ENCODE data around the gene HOXB9.

HOXB9 gene

DNA sequence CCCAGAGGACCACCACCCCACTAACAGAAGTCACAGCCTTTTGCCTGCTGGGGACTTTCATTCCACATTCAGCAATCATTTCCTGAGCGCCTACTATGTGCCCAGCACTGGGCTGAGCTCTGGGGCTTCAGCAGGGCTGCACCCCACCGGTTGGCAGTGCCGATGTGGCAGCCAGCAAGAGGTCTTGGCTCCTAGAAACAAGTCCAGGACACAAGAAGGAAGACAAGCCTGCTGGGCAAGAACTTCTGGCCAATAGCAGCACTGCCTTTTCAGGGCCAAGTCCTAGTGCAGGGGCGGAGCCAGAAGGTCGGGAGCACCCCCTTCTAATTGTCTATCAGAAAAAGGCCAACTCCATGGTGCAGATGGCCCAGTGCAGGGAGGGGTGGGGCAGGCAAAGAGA, 13.0 kb upstream of the HOXB9 start:
- DNase-seq, result no peak

DNA sequence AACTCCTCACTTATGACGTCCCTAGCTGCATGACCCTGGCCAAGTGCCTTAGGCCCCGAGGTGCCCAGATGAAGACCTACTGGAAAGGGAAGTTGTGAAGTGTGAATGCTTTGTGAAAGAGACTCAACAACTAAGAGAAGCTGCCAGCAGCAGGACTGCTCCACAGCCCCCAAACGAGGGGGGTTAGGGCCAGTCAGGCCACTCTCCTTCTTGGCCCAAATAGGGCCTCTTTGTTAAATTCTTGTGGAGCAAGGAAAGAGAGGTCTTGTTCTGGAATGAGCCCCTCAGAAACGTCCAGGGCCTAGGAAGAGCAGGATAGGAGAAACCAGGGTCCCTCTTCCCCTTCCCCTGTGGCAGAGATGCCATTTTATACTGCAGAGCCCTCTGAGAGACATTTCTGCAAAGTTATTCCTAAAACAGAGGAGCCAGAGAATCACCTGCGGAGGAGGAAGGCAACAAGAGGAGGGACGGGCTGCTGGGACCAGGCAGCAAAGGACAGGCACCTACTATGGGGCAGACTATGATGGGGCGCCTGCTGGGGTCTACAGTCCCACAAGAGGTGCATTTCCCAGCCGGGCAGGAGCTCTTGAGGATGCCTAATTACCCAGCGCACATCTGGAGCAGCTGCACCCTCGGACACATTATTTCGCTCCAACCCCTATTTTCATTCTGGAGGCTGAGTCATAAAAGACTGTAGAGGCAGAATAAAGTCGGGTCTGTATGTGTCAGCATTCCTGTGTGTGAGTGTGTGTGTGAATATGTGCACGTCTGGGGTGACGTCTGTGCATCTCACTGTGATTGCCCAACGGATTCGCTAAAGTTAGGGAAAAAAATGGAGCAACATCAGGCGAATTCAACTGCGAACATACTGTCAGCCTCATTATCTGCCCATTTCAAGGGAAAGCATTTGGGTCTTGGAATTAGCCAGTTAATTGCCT, 11.4 kb upstream of the HOXB9 start:
- no peak for DNase-seq

DNA sequence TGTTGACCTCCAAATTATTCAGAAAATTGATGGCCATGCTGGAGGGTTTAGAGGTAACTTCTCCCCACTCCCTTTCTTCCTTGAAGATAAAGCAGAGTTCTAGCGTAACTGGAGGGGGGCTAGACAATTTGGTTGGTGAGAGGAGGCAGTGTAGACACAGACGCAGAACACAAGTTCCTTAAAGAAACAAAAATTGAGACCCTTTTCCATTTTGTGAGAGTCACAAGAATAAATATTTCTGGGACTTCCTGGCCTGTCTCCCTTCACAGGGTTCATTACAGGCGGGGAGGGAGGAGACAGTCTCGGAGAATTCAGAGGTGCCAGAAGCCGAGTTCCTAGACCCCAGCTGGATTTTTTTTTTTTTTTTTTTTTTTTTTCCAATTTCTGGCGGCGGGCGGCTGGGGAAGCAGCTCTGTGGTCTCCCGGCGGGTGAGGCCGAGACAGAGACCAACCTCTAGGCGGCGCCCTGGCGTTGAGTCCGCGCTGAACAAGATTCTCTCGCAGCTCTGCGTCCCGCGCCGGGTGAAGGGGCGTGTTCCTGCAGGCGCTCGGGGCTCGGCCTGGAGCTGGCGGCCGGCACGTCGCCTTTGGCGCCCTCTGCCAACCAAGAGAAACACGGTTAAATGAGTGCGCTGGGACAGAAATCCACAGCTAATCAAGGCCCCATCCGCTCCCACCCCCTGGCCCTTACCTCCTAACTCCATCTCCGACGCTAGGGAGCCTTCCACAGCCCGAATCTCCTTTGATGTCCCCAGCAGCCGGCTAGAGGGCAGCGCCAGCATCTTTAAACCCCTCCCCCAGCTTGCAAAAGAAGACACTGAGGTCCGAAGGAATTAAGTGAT, 10.2 kb upstream of the HOXB9 start:
- peak in 4 of 5 donors; percentile 46 to 63 (median 54) for DNase-seq

DNA sequence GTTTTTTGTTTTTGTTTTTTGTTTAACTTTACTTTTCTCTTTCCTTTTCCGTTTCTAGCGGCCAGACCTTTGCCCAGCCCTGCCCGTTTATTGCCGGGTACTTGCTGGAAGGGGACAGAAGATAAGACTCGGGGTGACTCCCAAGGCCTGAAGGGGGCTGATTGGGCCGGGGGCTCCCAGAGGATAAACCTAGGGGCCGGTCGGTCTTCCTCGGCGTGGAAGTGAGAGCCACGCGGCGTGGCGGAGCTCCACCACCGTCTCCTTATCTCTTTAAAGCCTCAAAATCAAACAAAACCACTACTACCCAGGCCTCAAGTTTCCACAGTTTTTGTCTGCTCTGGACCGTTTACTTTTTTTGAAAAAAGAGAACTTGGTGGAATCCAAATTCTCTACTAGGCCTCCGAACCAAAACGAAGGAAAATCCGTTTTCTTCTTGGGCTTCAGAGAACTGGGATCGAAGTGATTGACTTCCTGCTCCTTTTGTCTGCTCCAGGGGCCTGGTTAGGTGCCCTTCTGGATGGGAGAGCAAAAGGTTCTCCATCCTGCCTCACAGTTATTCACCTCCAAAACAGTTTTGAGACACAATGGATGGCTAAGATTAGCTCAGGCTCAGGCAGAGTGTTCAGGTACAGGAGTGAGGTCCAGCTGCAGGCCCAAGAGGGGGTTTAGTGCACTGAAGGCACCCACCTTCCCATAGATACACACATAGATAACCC, 8.5 kb upstream of the HOXB9 start:
- DNase-seq, result no peak

DNA sequence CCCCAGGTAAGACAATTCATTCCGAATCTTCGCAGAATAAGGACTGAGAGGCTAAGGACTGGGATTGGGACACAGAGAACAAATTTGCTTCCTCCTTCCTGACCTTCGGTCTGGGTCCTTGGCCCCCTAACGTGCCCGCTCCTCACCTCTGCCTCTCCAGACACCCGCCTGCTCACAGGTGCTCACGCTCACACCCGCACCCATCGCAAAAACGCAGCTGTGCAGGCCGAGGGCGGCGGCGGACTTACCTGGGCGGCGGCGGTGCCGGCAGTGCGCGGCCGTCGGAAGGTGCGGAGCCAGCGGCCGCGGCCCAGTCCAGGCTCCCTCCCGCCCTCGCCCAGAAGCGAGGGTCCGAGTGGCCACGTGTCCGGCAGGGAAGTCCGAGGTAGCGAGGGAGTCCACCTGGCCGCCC, 7.1 kb upstream of the HOXB9 start:
- DNase-seq, result no peak

DNA sequence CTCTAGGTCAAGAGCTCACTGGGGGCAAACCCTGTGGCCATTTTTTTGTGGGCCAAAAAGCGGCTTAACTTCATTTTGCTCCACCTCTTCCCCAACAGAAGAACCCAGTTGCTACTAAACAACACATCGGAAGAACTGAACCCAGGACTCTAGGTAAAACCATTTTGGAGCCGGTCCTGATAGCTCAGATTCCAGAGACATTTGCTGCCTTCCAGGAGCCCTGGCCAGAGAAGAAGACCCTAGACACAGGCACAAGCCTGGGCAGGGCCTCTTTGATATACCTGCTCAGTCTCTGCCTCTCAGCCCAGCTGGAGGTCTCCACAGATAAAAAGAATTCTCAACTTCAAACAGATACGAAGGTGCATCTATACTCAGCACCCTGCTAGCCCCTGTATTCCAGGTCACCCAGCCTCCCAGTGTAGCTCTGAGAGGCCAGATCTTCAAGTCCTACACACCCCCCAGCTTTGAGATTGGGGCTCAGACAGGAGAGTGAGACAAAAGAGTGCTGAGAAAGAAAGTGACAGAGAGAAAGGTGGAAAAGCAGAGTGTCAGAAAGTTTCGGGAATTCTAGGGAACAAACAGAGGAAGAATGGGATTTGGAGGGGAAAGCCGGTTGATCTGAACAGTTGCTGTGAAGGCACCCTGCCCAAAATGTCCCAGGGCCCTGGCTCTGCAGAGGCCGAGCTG, 6.6 kb upstream of the HOXB9 start:
- DNase-seq, result no peak

DNA sequence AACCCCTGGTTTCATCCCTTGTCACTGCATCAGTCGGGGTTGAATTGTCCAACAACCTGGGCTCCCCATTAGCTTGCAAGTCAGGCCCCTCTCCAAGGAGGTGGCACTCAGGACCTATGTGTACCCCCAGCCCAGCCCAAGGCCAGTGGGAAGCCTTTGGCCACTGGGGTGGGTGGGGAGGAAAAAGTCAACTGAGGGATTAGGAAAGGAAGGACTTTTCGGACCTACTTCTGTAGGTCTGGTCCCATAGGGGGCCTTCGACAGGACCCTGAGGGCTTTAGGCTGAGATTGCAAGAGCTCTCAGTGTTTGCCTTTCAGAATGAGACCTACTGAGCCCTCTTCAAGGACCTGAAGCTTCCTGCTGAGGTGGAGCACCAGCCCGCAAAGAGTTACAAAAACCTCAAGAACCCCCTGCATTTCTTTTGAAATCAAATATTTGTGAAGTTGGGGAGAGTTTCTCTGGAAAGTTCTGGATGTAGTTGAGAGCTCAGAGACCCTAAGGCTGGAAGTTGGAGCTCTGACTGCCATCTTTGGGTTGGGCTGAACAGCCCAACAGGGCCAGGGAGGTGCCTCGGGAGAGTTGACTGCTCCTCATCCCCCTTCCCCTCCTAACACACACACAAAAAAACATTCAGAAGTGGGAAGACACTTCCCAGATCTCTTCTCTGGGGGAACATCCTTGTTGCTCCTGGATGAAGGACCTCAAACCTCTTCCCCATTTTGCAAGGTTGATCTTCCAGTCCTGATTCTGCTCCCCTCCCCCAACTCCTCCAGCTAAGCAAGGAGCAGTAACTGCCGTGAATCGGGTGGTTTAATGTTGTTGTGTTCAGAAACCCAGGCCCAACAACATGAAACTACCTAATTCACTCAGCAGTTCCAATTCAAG, 5.8 kb upstream of the HOXB9 start:
- DNase-seq, result no peak

DNA sequence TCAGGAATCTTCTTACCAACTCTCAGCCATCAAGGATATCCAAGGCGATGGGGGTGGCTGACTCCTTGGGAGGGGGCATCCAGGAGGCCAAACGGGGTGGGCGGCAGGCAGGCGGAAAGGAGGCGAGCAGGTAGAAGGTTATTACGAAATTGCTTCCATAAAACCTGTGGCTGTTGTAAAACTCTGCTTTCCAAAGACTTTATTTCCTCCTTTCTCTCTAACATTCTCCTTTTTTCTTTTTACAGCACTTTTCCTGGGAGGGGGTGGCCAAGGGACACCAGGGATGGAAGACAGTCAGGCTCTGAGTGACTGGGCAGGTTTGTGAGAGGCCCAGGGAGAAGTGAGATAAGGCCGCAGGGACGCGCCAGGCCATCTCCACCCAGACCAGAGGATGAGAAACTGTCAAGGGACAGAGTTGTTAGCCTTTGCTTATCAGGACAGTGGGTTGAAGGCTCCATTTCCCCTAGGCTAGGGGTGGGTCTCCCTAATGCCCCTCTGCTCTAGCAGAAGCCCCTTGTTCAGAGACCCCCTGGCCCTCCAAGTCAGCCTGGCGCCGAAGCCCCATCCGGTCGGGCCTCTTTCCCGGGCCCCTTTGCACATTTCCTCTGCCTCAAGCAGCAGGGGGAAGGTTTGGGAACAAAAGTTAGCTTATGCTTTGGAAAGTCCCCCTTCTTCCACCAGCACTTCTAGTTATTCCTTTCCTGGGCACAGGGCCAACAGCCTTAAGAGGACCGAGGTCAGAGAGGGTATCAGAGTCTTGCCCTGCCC, 5.0 kb upstream of the HOXB9 start:
- DNase-seq, result no peak

DNA sequence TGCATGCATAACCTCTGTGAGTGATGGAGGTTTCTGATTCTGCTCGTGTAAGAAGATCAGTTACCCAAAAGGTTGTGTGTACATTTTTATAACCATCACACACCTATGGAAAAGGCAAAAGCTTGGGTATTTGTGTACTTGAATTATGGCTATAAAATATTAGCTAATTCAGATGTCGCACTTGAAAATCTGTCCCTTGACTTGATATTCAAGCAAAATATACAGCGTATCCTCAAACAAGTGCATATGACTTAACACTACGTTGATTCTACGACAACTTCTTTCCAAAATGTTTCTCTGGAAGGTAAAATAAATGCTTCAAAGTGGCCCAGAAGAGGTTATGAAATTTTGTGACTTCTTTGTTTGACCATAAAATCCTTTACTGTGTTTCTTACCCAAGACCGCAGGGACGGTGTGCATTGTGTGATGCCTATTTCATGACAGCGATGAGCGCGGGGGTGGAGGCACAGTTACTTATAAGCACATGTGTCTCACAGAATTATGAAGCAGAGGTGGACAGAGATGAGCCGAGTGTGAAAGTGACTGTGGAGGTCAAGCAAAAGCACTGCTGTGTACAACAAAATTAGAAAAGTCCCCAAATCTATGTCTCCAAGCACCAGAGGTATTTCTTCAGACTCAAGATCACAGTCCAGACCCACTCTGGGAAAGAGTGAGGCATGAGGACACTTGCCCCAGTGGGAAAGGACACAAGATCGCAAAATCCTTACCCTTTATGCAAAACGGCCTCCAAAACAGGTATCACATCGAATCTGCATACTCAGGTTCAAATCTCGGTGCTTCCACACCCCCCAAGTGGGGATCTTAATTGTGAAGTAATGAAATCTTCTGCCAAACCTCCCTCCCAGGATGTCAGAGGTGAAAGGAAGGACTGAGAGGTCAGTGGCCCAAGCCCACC, 4.1 kb upstream of the HOXB9 start:
- no peak for DNase-seq

DNA sequence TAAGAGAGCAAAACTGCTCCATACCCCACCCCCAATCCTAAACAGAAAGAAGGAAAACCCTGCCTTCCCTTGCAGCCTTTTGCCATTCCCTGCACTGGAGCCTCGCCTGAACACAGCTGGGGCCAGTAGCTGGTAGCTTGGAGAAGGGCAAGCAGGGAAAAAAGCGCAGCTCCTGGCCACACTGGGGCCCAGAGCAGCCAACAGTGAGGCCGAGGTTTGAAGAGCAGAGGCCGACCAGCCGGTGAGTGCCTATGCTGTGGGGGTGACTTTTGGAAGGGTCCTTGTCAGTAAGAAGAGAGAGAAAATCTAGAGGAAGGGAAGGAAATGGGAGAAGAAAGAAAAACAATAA, 3.2 kb upstream of the HOXB9 start:
- DNase-seq, result no peak

DNA sequence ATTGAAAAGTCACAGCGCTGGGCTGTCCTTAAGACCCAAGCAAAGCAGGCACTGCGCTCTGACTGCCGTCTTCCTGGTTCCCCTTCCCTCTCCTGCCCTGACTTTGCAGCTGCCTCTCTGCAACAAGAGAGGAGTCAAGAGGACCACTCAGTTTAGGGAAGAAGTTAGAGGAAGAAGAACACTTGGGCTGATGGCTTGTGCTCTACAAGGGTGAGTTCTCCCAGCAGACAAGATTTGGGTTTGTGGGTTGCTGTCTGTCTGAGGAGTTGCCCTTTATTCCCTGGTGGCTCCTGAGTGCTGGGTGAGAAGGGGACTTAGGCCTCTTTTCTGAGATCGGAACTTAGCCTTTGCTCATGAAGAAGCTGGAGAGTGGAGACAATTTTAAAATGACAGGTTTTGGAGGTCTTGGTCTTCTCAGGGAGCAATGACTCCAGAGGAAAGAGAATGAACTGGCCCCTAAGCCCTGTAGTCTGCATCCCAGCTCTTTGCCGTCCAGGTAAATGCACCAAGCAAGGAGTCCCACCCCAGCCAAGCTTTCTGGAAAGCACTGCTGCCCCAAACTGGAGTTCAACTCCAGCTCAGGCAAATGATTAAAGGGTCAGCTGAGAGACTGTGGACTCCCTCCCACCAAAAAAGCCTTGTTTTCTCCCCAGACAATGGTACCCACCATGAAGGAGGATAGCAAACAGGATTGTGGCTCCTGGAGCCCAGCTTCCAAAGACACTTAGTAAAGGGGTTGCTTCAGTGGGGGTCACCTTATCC, 2.7 kb upstream of the HOXB9 start:
- no peak for DNase-seq

DNA sequence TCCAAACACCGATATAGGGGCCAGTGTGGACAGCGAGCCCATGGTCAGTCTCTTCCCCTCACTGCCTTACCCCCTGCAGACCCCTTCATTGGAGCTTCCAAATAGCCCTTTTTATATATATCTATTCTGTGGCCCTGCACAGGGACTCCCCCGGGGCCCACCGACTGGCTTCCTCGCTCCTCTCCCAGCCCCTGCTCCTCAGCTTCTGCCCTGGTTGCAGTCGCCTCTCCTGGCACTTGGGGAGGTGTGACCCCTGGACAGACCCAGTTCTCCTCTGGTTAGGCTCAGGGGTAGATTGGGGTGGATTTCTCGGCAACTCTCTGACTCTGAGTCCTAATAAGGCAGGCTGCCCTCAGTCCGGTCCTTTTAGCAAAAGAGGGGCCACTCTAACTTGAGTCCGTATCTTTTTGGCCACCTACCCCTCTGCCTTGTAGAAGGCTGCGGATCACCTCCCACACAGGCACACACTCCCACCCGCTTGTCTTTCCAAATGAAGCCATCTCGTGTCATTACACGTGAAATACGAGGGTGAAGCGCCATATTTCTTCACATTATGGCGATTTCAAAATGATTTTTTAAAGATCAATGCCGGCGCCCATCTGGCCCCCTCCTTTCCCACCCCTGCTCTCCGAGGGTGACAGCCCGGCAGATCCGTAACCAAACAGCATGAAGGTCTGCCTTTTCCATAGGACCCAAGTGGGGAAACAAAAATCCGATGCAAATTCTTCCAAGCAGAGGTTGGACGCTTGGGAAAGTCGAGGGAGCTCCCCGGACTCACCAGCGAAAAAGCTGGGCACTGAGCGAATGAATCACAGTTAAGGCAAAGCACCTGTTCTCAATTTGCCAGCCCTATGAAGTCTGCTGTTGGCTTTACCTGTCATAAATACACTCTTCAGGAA, 1.7 kb upstream of the HOXB9 start:
- DNase-seq, result no peak

DNA sequence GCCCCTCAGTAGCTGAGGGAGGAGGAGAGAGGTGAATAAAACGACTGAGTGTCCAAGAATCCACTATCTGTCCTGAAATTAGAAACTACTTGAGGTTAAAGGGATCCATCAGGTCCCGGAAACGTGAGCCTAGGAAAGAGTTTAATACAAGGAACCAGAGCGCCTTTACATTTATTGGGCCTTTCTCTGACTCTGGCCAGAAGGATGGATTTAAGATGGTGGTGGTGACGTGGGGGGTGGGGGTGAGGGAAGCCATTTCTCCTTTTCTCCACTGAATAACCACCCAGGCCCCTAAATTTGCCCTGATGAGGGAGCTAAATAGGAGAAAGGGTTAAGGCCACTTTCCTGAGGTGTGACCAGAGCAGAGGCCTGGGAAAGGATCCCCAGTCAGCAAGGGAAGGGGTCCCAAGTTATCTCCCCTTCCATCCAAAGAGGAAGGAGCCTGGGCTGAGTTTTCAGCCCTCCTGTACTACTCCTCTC, 1.0 kb upstream of the HOXB9 start:
- no peak for DNase-seq

DNA sequence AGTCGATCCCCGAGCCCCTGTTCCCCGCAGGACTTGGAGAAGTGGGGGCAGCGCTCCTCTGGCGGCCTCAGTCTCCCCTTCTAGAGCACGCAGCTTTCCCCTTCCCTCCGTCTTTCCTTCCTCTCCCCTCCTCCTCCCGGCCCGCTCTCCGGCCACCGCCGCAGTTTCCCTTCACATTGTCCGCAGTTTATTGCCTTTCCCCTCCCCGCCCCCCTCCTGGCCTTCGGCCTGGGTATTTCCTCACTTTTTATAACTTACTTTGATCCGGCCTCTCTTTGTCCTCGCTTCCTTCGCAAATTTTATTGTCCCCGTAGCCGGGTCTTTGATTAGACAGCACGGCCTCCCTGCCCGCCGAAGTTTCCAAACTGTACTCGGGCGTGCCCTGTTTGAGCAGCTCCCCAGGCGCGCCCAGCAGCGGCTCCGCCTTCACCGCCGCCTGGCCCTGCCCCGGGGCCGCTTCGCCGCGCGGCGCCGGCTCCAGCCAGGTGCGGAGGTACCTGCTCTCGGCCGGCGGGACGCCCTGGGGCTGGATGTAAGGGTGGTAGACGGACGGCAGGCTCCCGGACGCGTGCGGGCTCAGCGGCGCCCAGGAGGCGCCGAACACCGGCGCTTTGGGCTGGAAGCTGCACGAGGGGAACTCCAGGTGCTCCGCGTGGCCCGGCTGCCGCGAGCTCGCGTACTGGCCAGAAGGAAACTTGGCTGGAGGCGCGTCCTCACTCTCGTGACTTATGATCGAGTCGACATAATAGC, 488 bp downstream of the HOXB9 start:
- DNase-seq, result peak in 2 of 5 donors; percentile 21 to 32

DNA sequence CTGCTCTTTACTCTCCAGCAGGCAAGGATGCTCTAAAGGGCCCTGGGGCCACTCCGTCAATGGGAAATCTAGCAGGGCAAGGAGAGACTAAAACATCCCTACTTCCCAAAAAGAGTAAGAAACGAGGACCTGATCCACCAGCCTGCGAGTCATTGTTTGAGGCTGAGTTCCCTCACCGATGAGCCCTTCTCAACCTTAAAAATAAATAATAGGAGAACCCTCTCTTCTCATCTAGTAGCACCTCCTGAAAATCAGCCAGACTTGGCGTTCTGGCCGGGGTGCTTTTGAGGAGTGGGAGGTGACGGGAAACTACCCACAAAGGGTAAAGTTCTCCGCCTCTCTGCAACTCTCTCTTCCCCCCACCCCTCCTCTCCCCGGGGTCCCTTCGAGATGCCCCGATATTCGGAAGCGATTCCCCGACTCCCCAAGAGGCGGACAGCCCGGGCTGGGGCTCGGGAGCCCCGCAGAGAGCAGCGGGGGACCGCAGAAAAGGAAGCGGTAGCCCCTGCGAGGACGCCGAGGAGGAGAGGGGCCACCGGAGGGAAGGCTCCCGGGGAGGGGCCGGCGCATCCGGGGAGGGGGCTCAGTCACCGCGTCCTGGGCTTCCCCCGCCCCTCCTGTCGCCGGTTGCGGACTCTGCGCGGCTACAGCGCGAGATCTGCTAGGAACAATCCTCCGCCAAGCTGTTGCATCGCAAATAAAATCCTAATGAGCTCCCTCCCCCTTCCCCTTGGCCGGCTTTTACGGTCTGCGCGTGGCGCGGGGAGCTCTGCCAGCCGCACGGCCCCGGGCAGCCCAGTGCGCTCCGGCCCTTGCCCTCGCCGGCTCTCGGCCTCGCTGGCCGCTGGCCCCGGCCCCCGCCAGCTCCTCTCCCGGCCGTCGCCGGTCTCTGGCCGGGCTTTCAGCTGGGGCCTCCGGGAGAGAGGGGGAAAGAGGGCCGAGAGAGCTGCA, 1.3 kb downstream of the HOXB9 start:
- DNase-seq, result peak in 1 of 5 donors; percentile 28

DNA sequence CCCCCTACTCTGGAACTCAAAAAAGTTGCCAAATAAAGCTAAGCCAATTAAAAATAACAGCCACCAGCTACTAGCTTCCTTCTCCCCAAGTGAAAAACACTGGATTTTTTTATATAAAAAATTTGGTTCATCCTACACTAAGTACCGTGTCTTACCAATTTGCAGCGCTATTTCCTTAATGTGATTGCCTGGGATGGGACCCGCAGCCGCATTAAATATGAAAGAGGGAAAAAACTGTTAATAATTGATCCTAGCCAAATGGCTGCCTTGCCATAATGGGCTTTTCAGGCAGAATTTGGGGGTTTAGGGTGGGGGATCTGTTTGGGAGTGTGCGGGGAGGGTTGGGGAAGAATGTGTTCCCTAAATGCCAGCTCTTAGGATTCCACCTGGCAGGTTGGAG, 2.0 kb downstream of the HOXB9 start:
- no peak for DNase-seq
